B cell (primary cell): Measurements from ENCODE around the gene ZNF554.

Source experiments
- CTCF ChIP-seq: fragments of 200-600 bp; IDR thresholded peaks from one replicate; pipeline ENCODE4 v1.8.0; 2022; ENCODE audit warnings: antibody characterized with exemption, mild to moderate bottlenecking
- EZH2 ChIP-seq: IDR thresholded peaks from 2 replicates; pipeline ENCODE4 v1.6.1; 2012; ENCODE audit warnings: borderline replicate concordance, low read depth, mild to moderate bottlenecking, moderate library complexity, low read length; ENCODE audit not compliant: insufficient read depth, poor library complexity, severe bottlenecking

DNA sequence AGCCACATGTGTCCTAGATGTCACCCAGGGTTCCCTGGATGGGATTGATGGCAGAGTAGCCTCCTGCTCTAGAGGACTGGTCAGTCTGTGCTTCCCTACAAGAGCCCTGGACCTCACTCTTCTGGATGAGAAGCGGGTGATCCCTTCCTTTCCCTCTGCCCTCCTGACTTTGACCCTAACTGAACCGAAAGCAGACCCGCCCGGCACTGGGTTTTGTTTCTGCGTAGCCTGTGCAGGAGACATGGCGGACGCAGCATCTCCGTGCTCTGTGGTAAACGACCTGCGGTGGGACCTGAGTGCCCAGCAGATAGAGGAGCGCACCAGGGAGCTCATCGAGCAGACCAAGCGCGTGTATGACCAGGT is 29.5 kb upstream of the ZNF554 start:
- TF ChIP-seq CTCF: no peak
- TF ChIP-seq EZH2: no peak
